WTC11 (cell line): ENCODE measurements around the gene GGA1. TPM values are rescaled to one million over a fixed set of nuclear protein-coding genes. Genes with fewer than 3 reads are reported as not detected.

ENCODE experiments used
- ARID4B ChIP-seq: sonication (generic); formaldehyde crosslinking; IDR thresholded peaks from 2 replicates; pipeline ENCODE4 v1.8.0; 2023; ENCODE audit warnings: missing genetic modification reagents, mild to moderate bottlenecking, borderline replicate concordance
- ATF1 ChIP-seq: sonication (generic); formaldehyde crosslinking; IDR thresholded peaks from 2 replicates; pipeline ENCODE4 v1.8.1; 2023; ENCODE audit warnings: mild to moderate bottlenecking, moderate library complexity, missing genetic modification reagents
- ATF3 ChIP-seq: sonication (generic); formaldehyde crosslinking; conservative IDR thresholded peaks from 2 replicates; pipeline ENCODE4 v1.8.1; 2022; ENCODE audit warnings: mild to moderate bottlenecking, missing genetic modification reagents
- CREM ChIP-seq: sonication (generic); formaldehyde crosslinking; IDR thresholded peaks from 2 replicates; pipeline ENCODE4 v1.8.1; 2022; ENCODE audit warnings: mild to moderate bottlenecking, missing genetic modification reagents, moderate library complexity
- E2F1 ChIP-seq: sonication (generic); formaldehyde crosslinking; IDR thresholded peaks from 2 replicates; pipeline ENCODE4 v1.8.0; 2022; ENCODE audit warnings: mild to moderate bottlenecking, missing genetic modification reagents
- ELF4 ChIP-seq: sonication (generic); formaldehyde crosslinking; IDR thresholded peaks from 2 replicates; pipeline ENCODE4 v1.8.1; 2022; ENCODE audit warnings: low read depth, mild to moderate bottlenecking, moderate library complexity, missing genetic modification reagents
- ESRRA ChIP-seq: sonication (generic); formaldehyde crosslinking; IDR thresholded peaks from 2 replicates; pipeline ENCODE4 v1.8.1; 2022; ENCODE audit warnings: mild to moderate bottlenecking, missing genetic modification reagents, borderline replicate concordance
- ETV6 ChIP-seq: sonication (generic); formaldehyde crosslinking; IDR thresholded peaks from 2 replicates; pipeline ENCODE4 v1.8.1; 2022; ENCODE audit warnings: mild to moderate bottlenecking, missing genetic modification reagents
- FOXJ3 ChIP-seq: sonication (generic); formaldehyde crosslinking; IDR thresholded peaks from 2 replicates; pipeline ENCODE4 v1.9.0; 2021; ENCODE audit warnings: missing genetic modification reagents, mild to moderate bottlenecking, borderline replicate concordance
- FOXP1 ChIP-seq: sonication (generic); formaldehyde crosslinking; IDR thresholded peaks from 2 replicates; pipeline ENCODE4 v1.8.0; 2022; ENCODE audit warnings: missing genetic modification reagents, mild to moderate bottlenecking, moderate library complexity, borderline replicate concordance
- GRHL2 ChIP-seq: fragments of 250-450 bp; sonication (Bioruptor Pico); IDR thresholded peaks from 2 replicates; pipeline ENCODE4 v1.8.0; 2022; ENCODE audit warnings: mild to moderate bottlenecking, moderate library complexity; ENCODE audit not compliant: insufficient replicate concordance, severe bottlenecking
- HMGA2 ChIP-seq: fragments of 250-450 bp; sonication (Bioruptor Pico); IDR thresholded peaks from 2 replicates; pipeline ENCODE4 v1.4.0; 2021; ENCODE audit warnings: mild to moderate bottlenecking, moderate library complexity
- IRF2 ChIP-seq: sonication (generic); formaldehyde crosslinking; IDR thresholded peaks from 2 replicates; pipeline ENCODE4 v1.8.0; 2022; ENCODE audit warnings: low read depth, missing genetic modification reagents, borderline replicate concordance
- JUN ChIP-seq: sonication (generic); formaldehyde crosslinking; IDR thresholded peaks from 2 replicates; pipeline ENCODE4 v1.8.0; 2023; ENCODE audit warnings: mild to moderate bottlenecking, missing genetic modification reagents
- NFYB ChIP-seq: sonication (generic); formaldehyde crosslinking; conservative IDR thresholded peaks from 2 replicates; pipeline ENCODE4 v1.8.0; 2022; ENCODE audit warnings: low read depth, missing genetic modification reagents
- NR3C1 ChIP-seq: sonication (generic); formaldehyde crosslinking; conservative IDR thresholded peaks from 2 replicates; pipeline ENCODE4 v1.8.1; 2023; ENCODE audit warnings: low read depth, mild to moderate bottlenecking, missing genetic modification reagents
- OVOL2 ChIP-seq: fragments of 250-450 bp; sonication (Bioruptor Pico); IDR thresholded peaks from 2 replicates; pipeline ENCODE4 v1.9.0; 2021; ENCODE audit warnings: mild to moderate bottlenecking, borderline replicate concordance
- PRRX2 ChIP-seq: fragments of 250-450 bp; sonication (Bioruptor Pico); IDR thresholded peaks from 2 replicates; pipeline ENCODE4 v1.8.0; 2021; ENCODE audit warnings: mild to moderate bottlenecking
- RELA ChIP-seq: sonication (generic); formaldehyde crosslinking; IDR thresholded peaks from 2 replicates; pipeline ENCODE4 v1.8.1; 2022; ENCODE audit warnings: missing genetic modification reagents, mild to moderate bottlenecking, borderline replicate concordance
- SP1 ChIP-seq: sonication (generic); formaldehyde crosslinking; conservative IDR thresholded peaks from 2 replicates; pipeline ENCODE4 v1.8.1; 2022; ENCODE audit warnings: missing genetic modification reagents
- ZNF232 ChIP-seq: sonication (generic); formaldehyde crosslinking; IDR thresholded peaks from 2 replicates; pipeline ENCODE4 v1.8.0; 2022; ENCODE audit warnings: mild to moderate bottlenecking, missing genetic modification reagents
- ZNF263 ChIP-seq: sonication (generic); formaldehyde crosslinking; IDR thresholded peaks from 2 replicates; pipeline ENCODE4 v1.8.1; 2022; ENCODE audit warnings: low read depth, mild to moderate bottlenecking, moderate library complexity, missing genetic modification reagents
- ZNF396 ChIP-seq: fragments of 250-450 bp; sonication (Bioruptor Pico); IDR thresholded peaks from 2 replicates; pipeline ENCODE4 v1.8.0; 2021; ENCODE audit warnings: mild to moderate bottlenecking, moderate library complexity, borderline replicate concordance
- ZNF423 ChIP-seq: fragments of 250-450 bp; sonication (Bioruptor Pico); IDR thresholded peaks from 2 replicates; pipeline ENCODE4 v2.1.2; 2022; ENCODE audit warnings: mild to moderate bottlenecking, moderate library complexity
- total RNA-seq: library from RNA; stranded (reverse); gene quantifications from 3 replicates; pipeline ENCODE4 v1.2.3, GENCODE V29; 2021
- TF ChIP-seq, protein P1 (sequence below): sonication (generic); formaldehyde crosslinking; IDR thresholded peaks from 2 replicates; pipeline ENCODE4 v1.8.0; 2022; ENCODE audit warnings: mild to moderate bottlenecking, missing genetic modification reagents
- TF ChIP-seq, protein P2 (sequence below): sonication (generic); formaldehyde crosslinking; IDR thresholded peaks from 2 replicates; pipeline ENCODE4 v1.8.1; 2022; ENCODE audit warnings: missing genetic modification reagents, borderline replicate concordance
- TF ChIP-seq, protein P3 (sequence below): sonication (generic); formaldehyde crosslinking; IDR thresholded peaks from 2 replicates; pipeline ENCODE4 v1.8.1; 2023; ENCODE audit warnings: mild to moderate bottlenecking, moderate library complexity, missing genetic modification reagents
- TF ChIP-seq, protein P4 (sequence below): fragments of 250-450 bp; sonication (Bioruptor Pico); IDR thresholded peaks from 2 replicates; pipeline ENCODE4 v1.9.0; 2021; ENCODE audit warnings: moderate library complexity, mild to moderate bottlenecking, inconsistent platforms, borderline replicate concordance
- TF ChIP-seq, protein P5 (sequence below): sonication (generic); formaldehyde crosslinking; IDR thresholded peaks from 2 replicates; pipeline ENCODE4 v1.8.0; 2022; ENCODE audit warnings: mild to moderate bottlenecking, missing genetic modification reagents

GGA1 gene
- total RNA-seq, 1 experiment from 2014 or later: 66.3 TPM

DNA sequence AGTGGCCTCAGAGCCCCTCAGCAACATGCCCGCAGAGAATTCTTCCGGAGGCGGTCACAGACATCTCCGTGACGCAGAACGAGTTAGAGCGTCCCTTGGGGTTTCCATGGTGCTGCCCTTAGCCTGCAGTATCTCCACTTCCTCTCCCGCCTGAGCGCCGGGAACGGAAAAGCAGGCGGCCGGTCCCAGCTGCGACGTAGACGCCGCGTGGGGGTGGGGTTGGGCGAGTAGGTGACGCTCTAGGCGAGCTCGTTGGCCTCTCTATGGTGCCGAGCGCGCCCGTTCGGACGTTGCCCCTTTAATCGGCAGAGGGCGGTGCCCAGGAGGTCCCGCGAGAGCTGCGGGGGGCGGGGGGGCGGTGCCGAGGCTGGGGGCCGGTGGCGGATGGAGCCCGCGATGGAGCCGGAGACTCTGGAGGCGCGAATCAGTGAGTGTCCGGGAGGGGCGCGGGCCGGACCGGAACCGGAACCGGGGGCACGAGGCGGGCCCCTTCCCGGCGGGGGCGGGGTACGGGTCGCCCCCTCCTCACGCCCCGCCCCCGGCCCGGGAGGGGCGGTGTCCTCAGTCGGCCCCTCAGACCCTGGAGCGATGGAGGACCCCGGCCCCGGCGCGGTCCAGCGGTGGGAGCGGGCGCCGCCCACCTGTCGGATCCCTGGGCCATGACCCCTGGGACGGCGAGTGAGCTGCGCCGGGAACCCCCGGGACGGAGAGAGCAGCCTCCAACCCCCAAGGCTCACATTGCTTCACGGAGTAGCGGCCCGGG is at the start of gene GGA1 (continued):
- TF ChIP-seq RELA: no peak
- peak; percentile 89 for TF ChIP-seq SP1
- no peak for TF ChIP-seq FOXJ3
- TF ChIP-seq, protein P1, sequence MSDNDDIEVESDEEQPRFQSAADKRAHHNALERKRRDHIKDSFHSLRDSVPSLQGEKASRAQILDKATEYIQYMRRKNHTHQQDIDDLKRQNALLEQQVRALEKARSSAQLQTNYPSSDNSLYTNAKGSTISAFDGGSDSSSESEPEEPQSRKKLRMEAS (CRISPR knock-in tag): peak; percentile 78; the same call in 1 of the 2 replicates
- TF ChIP-seq ESRRA (CRISPR knock-in tag): no peak
- no peak for TF ChIP-seq GRHL2
- no peak for TF ChIP-seq ZNF263
- TF ChIP-seq NR3C1: no peak
- TF ChIP-seq ETV6 (CRISPR knock-in tag): no peak
- no peak for TF ChIP-seq ATF1 (CRISPR knock-in tag)
- TF ChIP-seq JUN (CRISPR knock-in tag): 0 out of 2 replicates have a peak, but pooled peaks have one; percentile 58
- TF ChIP-seq ZNF423 (CRISPR knock-in tag): no peak
- TF ChIP-seq, protein P2, sequence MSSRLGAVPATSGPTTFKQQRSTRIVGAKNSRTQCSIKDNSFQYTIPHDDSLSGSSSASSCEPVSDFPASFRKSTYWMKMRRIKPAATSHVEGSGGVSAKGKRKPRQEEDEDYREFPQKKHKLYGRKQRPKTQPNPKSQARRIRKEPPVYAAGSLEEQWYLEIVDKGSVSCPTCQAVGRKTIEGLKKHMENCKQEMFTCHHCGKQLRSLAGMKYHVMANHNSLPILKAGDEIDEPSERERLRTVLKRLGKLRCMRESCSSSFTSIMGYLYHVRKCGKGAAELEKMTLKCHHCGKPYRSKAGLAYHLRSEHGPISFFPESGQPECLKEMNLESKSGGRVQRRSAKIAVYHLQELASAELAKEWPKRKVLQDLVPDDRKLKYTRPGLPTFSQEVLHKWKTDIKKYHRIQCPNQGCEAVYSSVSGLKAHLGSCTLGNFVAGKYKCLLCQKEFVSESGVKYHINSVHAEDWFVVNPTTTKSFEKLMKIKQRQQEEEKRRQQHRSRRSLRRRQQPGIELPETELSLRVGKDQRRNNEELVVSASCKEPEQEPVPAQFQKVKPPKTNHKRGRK (CRISPR knock-in tag): no peak
- TF ChIP-seq PRRX2 (CRISPR knock-in tag): no peak
- no peak for TF ChIP-seq E2F1 (CRISPR knock-in tag)
- TF ChIP-seq, protein P3, sequence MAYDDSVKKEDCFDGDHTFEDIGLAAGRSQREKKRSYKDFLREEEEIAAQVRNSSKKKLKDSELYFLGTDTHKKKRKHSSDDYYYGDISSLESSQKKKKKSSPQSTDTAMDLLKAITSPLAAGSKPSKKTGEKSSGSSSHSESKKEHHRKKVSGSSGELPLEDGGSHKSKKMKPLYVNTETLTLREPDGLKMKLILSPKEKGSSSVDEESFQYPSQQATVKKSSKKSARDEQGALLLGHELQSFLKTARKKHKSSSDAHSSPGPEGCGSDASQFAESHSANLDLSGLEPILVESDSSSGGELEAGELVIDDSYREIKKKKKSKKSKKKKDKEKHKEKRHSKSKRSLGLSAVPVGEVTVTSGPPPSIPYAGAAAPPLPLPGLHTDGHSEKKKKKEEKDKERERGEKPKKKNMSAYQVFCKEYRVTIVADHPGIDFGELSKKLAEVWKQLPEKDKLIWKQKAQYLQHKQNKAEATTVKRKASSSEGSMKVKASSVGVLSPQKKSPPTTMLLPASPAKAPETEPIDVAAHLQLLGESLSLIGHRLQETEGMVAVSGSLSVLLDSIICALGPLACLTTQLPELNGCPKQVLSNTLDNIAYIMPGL (CRISPR knock-in tag): peak; percentile 88; the same call in 1 of the 2 replicates
- TF ChIP-seq, protein P4, sequence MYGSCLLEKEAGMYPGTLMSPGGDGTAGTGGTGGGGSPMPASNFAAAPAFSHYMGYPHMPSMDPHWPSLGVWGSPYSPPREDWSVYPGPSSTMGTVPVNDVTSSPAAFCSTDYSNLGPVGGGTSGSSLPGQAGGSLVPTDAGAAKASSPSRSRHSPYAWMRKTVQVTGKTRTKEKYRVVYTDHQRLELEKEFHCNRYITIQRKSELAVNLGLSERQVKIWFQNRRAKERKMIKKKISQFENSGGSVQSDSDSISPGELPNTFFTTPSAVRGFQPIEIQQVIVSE (CRISPR knock-in tag): no peak
- 0 out of 2 replicates have a peak, but pooled peaks have one; percentile 60 for TF ChIP-seq ZNF232 (CRISPR knock-in tag)
- TF ChIP-seq NFYB (CRISPR knock-in tag): no peak
- TF ChIP-seq FOXP1: peak; percentile 71; the same call in 1 of the 2 replicates
- TF ChIP-seq IRF2 (CRISPR knock-in tag): no peak
- no peak for TF ChIP-seq ZNF396 (CRISPR knock-in tag)
- no peak for TF ChIP-seq ELF4 (CRISPR knock-in tag)
- TF ChIP-seq, protein P5, sequence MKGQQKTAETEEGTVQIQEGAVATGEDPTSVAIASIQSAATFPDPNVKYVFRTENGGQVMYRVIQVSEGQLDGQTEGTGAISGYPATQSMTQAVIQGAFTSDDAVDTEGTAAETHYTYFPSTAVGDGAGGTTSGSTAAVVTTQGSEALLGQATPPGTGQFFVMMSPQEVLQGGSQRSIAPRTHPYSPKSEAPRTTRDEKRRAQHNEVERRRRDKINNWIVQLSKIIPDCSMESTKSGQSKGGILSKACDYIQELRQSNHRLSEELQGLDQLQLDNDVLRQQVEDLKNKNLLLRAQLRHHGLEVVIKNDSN: no peak
- TF ChIP-seq HMGA2: no peak
- TF ChIP-seq OVOL2 (CRISPR knock-in tag): no peak
- TF ChIP-seq CREM: peak; percentile 71
- no peak for TF ChIP-seq ARID4B (CRISPR knock-in tag)
- TF ChIP-seq ATF3 (CRISPR knock-in tag): no peak
